ENCODE measurements around the gene UGDH. TPM values are rescaled to one million over a fixed set of nuclear protein-coding genes. Genes with fewer than 3 reads are reported as not detected.
"Not testable (repeated sequence)": the region's sequence is repeated elsewhere in the genome, so short reads cannot be mapped to it uniquely, and the experiment has no call there.

The UGDH gene
- total and polyA plus RNA-seq, 10 of the 15 experiments (the other 5 are each of a cell fraction or from before 2014, with no cell fraction given): 11.1 to 60.3 (median 26.8) TPM

DNA sequence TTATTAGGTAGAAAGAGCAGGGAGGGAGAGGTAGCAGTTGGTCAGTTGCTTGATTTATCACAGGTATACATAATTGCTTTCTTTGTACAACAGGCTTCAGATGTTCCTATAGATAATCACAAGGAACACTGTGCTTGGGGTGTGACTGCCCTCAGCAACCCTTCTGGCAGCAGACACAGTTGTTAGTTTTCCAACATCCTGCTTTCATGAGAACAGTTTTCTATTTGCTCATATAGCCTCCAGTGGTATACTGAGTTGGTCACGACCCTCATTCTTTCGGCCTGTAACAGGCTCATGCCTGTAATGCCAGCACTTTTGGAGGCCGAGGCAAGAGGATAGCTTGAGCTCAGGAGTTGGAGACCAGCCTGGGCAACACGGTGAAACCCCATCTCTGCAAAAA is 16.8 kb upstream of the UGDH start:
- ATAC-seq; H3K79me2 ChIP-seq (ENCODE audit: control insufficient read depth, insufficient read depth, low read length); H3K4me2 ChIP-seq (ENCODE audit: control insufficient read depth, insufficient read depth); RAD21 ChIA-PET (ENCODE audit: unreplicated experiment); CTCF ChIA-PET; H4K20me1 ChIP-seq (ENCODE audit: control insufficient read depth, insufficient read depth); H3K27ac ChIP-seq (ENCODE audit: control insufficient read depth, insufficient read depth); SMC1A ChIA-PET (ENCODE audit: uncharacterized antibody, unreplicated experiment); POLR2A ChIA-PET; H3K36me3 ChIP-seq (ENCODE audit: control insufficient read depth in 2 of 2, insufficient read depth in 2 of 2, low read length in 1 of 2); in situ Hi-C loops (cut with MboI); H3K9ac ChIP-seq (ENCODE audit: control insufficient read depth, insufficient read depth, low read length); FAIRE-seq; H3K4me1 ChIP-seq (ENCODE audit: control insufficient read depth, insufficient read depth, low read length); H3K9me3 ChIP-seq (replicated peaks; ENCODE audit: control insufficient read depth, insufficient read depth, low read length); DNase-seq (ENCODE audit: low read depth, low spot score); H3K27me3 ChIP-seq (replicated peaks in 1 of 2; ENCODE audit: control insufficient read depth in 2 of 2, insufficient read depth in 2 of 2, low read length in 1 of 2); intact Hi-C loops (cut with micrococcal nuclease; ENCODE audit: unreplicated experiment); BruUV-seq (replicated peaks); H2AFZ ChIP-seq (ENCODE audit: control insufficient read depth, low read depth, low read length); H3K4me3 ChIP-seq: not testable (repeated sequence)
- 97% methylated on average over 4 of the region's 4 CpGs for WGBS (ENCODE audit: insufficient coverage, insufficient replicate concordance, low lambda C conversion rate, missing lambda C conversion rate)

DNA sequence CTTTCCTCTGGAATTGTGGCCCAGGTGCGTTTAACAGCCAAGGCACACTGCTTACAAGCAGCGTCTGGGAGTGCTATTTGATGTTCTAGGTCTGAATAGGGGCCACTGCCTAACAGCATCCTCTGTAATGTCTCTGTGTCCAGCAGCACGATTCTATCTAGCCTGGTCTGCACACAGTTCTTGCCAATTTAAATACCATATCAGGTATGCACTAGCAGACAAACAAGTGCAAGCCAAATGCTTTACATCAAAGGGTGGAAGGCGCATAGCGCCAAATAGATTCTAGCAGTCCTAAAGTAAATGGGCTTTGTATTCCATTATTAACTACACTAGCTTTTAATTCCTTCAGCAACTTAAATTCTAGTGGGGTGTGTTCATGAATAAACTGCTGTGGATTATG is 15.8 kb upstream of the UGDH start:
- SMC1A ChIA-PET (ENCODE audit: uncharacterized antibody, unreplicated experiment): interaction anchor here (1.6 to 2.2 kb wide), 3 partner anchors 9 to 17 kb away, joined by 4 to 7 read pairs (median 4); no protein-coding TSS in a partner anchor
- in situ Hi-C loops (cut with MboI): no loop called here
- Histone ChIP-seq H3K27me3 (replicated peaks in 1 of 2; ENCODE audit: control insufficient read depth in 2 of 2, insufficient read depth in 2 of 2, low read length in 1 of 2) (no peaks in the 10 kb centered on the region), H2AFZ (ENCODE audit: control insufficient read depth, low read depth, low read length) (no peak overlapping the region), H3K9ac (ENCODE audit: control insufficient read depth, insufficient read depth, low read length) (no peak overlapping the region), H3K9me3 (replicated peaks; ENCODE audit: control insufficient read depth, insufficient read depth, low read length) (no peaks in the 10 kb centered on the region), H3K4me2 (ENCODE audit: control insufficient read depth, insufficient read depth) (no peak overlapping the region), H3K4me1 (ENCODE audit: control insufficient read depth, insufficient read depth, low read length) (no peaks in the 10 kb centered on the region), H4K20me1 (ENCODE audit: control insufficient read depth, insufficient read depth) (no peaks in the 10 kb centered on the region), H3K4me3 (no peak overlapping the region), H3K79me2 (ENCODE audit: control insufficient read depth, insufficient read depth, low read length) (no peaks in the 10 kb centered on the region), H3K36me3 (ENCODE audit: control insufficient read depth in 2 of 2, insufficient read depth in 2 of 2, low read length in 1 of 2) (peaks cover 0 to 3% of the 10 kb centered on the region in 2 experiments; a peak in 1 of 4 replicates), H3K27ac (ENCODE audit: control insufficient read depth, insufficient read depth) (no peak overlapping the region)
- TF ChIP-seq NFYB (IDR thresholded peaks at IDR 0.05; ENCODE audit: insufficient read depth, low read depth, low read length) (no peak), ZNF384 (IDR thresholded peaks at IDR 0.05; ENCODE audit: borderline replicate concordance, low read depth, low read length) (no peak), TBL1XR1 (IDR thresholded peaks at IDR 0.05; ENCODE audit: low read depth, low read length) (no peak), STAT1 (conservative IDR thresholded peaks at IDR 0.05) (no peak), CHD2 (IDR thresholded peaks at IDR 0.05; ENCODE audit: borderline replicate concordance, low read depth, low read length) (no peak), SUZ12 (IDR thresholded peaks at IDR 0.05; ENCODE audit: unreplicated experiment) (no peak)
- ATAC-seq (no peak), DNase-seq (ENCODE audit: low read depth, low spot score) (no peak), FAIRE-seq (no peak)
- CTCF ChIA-PET: interaction anchor here (0.6 to 1.7 kb wide), 3 partner anchors 8 to 320 kb away, joined by 3 to 5 read pairs (median 3); partner anchors contain the start of gene UGDH
- POLR2A ChIA-PET: interaction anchor here (1.2 to 1.5 kb wide), 2 partner anchors 9 to 16 kb away, joined by 3 to 5 read pairs; partner anchors contain the start of gene UGDH
- no TSS peak for BruUV-seq (replicated peaks)
- intact Hi-C loops (cut with micrococcal nuclease; ENCODE audit: unreplicated experiment): no loop called here
- RAD21 ChIA-PET (ENCODE audit: unreplicated experiment): interaction anchor here (1.0 kb wide), 1 partner anchor 16 kb away, joined by 3 read pairs; the partner anchor contains the start of gene UGDH
- 72% methylated on average over 5 of the region's 5 CpGs for WGBS (ENCODE audit: insufficient coverage, insufficient replicate concordance, low lambda C conversion rate, missing lambda C conversion rate)

All from GM12878 (cell line).